Measurements from ENCODE around the gene DAZL. TPM values are rescaled to one million over a fixed set of nuclear protein-coding genes. Genes with fewer than 3 reads are reported as not detected.

The DAZL gene
- total and polyA plus RNA-seq, 10 of the 15 experiments (the other 5 are each of a cell fraction or from before 2014, with no cell fraction given), result 0.04 to 0.48 (median 0.13) TPM; not detected in 1

DNA sequence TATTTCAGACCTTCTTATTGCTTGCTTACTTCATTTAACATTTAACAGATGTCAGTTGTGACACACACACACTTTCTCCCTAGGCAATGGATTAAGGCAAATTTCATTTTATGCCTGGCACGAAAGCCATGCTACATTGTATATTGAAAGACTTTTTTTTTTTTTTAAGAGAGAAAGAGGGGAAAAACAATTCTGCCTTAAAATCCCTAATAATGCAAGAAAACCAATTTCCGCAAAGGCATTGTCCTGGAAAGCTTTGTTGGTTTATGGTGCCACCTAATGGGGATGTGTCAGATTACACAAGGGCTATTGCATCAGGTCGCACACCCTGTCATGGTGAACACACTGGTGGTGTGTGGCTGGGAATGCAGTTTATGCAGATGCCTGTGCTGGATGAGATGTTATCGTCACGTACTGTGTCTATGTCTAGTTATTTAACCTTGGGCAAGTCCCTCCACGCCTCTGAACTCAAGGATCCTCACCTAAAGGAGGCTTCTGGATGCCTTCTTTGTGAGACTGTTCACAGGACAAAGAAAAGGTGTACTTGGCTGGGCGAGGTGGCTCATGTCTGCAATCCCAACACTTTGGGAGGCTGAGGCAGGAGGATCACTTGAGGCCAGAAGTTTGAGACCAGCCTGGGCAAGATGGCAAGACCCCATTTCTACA is 54.4 kb downstream of the DAZL start (continued):
- no peak for TF ChIP-seq HDGF (IDR thresholded peaks at IDR 0.05)
- no peak for TF ChIP-seq NFYB (IDR thresholded peaks at IDR 0.05; ENCODE audit: insufficient read depth, low read depth, low read length)
- TF ChIP-seq SMAD1 (IDR thresholded peaks at IDR 0.05; ENCODE audit: low read depth, partially characterized antibody), result no peak
- TF ChIP-seq, protein P1, sequence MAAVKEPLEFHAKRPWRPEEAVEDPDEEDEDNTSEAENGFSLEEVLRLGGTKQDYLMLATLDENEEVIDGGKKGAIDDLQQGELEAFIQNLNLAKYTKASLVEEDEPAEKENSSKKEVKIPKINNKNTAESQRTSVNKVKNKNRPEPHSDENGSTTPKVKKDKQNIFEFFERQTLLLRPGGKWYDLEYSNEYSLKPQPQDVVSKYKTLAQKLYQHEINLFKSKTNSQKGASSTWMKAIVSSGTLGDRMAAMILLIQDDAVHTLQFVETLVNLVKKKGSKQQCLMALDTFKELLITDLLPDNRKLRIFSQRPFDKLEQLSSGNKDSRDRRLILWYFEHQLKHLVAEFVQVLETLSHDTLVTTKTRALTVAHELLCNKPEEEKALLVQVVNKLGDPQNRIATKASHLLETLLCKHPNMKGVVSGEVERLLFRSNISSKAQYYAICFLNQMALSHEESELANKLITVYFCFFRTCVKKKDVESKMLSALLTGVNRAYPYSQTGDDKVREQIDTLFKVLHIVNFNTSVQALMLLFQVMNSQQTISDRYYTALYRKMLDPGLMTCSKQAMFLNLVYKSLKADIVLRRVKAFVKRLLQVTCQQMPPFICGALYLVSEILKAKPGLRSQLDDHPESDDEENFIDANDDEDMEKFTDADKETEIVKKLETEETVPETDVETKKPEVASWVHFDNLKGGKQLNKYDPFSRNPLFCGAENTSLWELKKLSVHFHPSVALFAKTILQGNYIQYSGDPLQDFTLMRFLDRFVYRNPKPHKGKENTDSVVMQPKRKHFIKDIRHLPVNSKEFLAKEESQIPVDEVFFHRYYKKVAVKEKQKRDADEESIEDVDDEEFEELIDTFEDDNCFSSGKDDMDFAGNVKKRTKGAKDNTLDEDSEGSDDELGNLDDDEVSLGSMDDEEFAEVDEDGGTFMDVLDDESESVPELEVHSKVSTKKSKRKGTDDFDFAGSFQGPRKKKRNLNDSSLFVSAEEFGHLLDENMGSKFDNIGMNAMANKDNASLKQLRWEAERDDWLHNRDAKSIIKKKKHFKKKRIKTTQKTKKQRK (IDR thresholded peaks at IDR 0.05; ENCODE audit: low read depth, low read length), result no peak
- peak; percentile 96 for TF ChIP-seq SMC3 (IDR thresholded peaks at IDR 0.05; ENCODE audit: borderline replicate concordance, low read length)
- TF ChIP-seq, protein P2, sequence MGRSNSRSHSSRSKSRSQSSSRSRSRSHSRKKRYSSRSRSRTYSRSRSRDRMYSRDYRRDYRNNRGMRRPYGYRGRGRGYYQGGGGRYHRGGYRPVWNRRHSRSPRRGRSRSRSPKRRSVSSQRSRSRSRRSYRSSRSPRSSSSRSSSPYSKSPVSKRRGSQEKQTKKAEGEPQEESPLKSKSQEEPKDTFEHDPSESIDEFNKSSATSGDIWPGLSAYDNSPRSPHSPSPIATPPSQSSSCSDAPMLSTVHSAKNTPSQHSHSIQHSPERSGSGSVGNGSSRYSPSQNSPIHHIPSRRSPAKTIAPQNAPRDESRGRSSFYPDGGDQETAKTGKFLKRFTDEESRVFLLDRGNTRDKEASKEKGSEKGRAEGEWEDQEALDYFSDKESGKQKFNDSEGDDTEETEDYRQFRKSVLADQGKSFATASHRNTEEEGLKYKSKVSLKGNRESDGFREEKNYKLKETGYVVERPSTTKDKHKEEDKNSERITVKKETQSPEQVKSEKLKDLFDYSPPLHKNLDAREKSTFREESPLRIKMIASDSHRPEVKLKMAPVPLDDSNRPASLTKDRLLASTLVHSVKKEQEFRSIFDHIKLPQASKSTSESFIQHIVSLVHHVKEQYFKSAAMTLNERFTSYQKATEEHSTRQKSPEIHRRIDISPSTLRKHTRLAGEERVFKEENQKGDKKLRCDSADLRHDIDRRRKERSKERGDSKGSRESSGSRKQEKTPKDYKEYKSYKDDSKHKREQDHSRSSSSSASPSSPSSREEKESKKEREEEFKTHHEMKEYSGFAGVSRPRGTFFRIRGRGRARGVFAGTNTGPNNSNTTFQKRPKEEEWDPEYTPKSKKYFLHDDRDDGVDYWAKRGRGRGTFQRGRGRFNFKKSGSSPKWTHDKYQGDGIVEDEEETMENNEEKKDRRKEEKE (IDR thresholded peaks at IDR 0.05), result no peak
- TF ChIP-seq, protein P3, sequence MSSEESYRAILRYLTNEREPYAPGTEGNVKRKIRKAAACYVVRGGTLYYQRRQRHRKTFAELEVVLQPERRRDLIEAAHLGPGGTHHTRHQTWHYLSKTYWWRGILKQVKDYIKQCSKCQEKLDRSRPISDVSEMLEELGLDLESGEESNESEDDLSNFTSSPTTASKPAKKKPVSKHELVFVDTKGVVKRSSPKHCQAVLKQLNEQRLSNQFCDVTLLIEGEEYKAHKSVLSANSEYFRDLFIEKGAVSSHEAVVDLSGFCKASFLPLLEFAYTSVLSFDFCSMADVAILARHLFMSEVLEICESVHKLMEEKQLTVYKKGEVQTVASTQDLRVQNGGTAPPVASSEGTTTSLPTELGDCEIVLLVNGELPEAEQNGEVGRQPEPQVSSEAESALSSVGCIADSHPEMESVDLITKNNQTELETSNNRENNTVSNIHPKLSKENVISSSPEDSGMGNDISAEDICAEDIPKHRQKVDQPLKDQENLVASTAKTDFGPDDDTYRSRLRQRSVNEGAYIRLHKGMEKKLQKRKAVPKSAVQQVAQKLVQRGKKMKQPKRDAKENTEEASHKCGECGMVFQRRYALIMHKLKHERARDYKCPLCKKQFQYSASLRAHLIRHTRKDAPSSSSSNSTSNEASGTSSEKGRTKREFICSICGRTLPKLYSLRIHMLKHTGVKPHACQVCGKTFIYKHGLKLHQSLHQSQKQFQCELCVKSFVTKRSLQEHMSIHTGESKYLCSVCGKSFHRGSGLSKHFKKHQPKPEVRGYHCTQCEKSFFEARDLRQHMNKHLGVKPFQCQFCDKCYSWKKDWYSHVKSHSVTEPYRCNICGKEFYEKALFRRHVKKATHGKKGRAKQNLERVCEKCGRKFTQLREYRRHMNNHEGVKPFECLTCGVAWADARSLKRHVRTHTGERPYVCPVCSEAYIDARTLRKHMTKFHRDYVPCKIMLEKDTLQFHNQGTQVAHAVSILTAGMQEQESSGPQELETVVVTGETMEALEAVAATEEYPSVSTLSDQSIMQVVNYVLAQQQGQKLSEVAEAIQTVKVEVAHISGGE (CRISPR knock-in tag; IDR thresholded peaks at IDR 0.05), result no peak
- peak; percentile 54; the same call in 1 of the 2 replicates for TF ChIP-seq FOXM1 (IDR thresholded peaks at IDR 0.05; ENCODE audit: low read depth, low read length)
